ENCODE results near the gene ELMOD3. TPM values are rescaled to one million over a fixed set of nuclear protein-coding genes. Genes with fewer than 3 reads are reported as not detected.

The ELMOD3 gene
- polyA plus RNA-seq, 1 donor from 2014 or later, result 39.7 TPM

GRCh38 chr2:85340034-85340892, 14.3 kb upstream of the ELMOD3 start:
- Histone ChIP-seq H3K27me3 (ENCODE audit: insufficient read depth, low read depth, low read length) (no peaks in the 10 kb centered on the region), H3F3A (ENCODE audit: insufficient read depth, low read length, poor library complexity, severe bottlenecking) (no peaks in the 10 kb centered on the region), H3K9me3 (ENCODE audit: low read length) (no peaks in the 10 kb centered on the region), H2AFZ (ENCODE audit: low read depth, low read length) (no peak overlapping the region), H4K20me1 (ENCODE audit: insufficient read depth) (no peaks in the 10 kb centered on the region), H3K9me2 (ENCODE audit: insufficient read depth, low read length) (no peaks in the 10 kb centered on the region), H3K79me2 (replicated peaks; ENCODE audit: insufficient read depth, low read length) (no peaks in the 10 kb centered on the region), H3K9ac (ENCODE audit: low read length) (no peak overlapping the region), H3K4me2 (ENCODE audit: low read length) (no peak overlapping the region), H3K4me3 (ENCODE audit: low read length) (no peak overlapping the region), H3K36me3 (ENCODE audit: insufficient read depth, low read length) (no peaks in the 10 kb centered on the region), H3K27ac (ENCODE audit: low read length) (no peak overlapping the region)
- TF ChIP-seq RAD21 (conservative IDR thresholded peaks at IDR 0.05) (no peak), MXI1 (conservative IDR thresholded peaks at IDR 0.05; ENCODE audit: poor library complexity, severe bottlenecking) (no peak), POLR2AphosphoS5 (IDR thresholded peaks at IDR 0.05) (no peak), TAF1 (IDR thresholded peaks at IDR 0.05; ENCODE audit: low read depth) (no peak), SMC3 (conservative IDR thresholded peaks at IDR 0.05; ENCODE audit: poor library complexity) (no peak), CTCF (IDR thresholded peaks at IDR 0.05; ENCODE audit: poor library complexity, severe bottlenecking) (no peak), REST (IDR thresholded peaks at IDR 0.05; ENCODE audit: borderline replicate concordance) (no peak), EP300 (conservative IDR thresholded peaks at IDR 0.05; ENCODE audit: poor library complexity, severe bottlenecking) (no peak), EZH2 (IDR thresholded peaks at IDR 0.05; ENCODE audit: borderline replicate concordance, insufficient read depth, low read length, poor library complexity, severe bottlenecking) (no peak)

- Histone ChIP-seq H3K4me2 (ENCODE audit: low read length) (no peak overlapping the region), H3K9me3 (ENCODE audit: low read length) (no peaks in the 10 kb centered on the region), H3K4me3 (ENCODE audit: low read length) (no peak overlapping the region), H3K36me3 (ENCODE audit: insufficient read depth, low read length) (no peaks in the 10 kb centered on the region), H2AFZ (ENCODE audit: low read depth, low read length) (no peak overlapping the region), H3K9me2 (ENCODE audit: insufficient read depth, low read length) (no peaks in the 10 kb centered on the region), H4K20me1 (ENCODE audit: insufficient read depth) (no peaks in the 10 kb centered on the region), H3K9ac (ENCODE audit: low read length) (no peak overlapping the region), H3K79me2 (replicated peaks; ENCODE audit: insufficient read depth, low read length) (no peaks in the 10 kb centered on the region), H3K27me3 (ENCODE audit: insufficient read depth, low read depth, low read length) (no peaks in the 10 kb centered on the region), H3K27ac (ENCODE audit: low read length) (no peak overlapping the region), H3F3A (ENCODE audit: insufficient read depth, low read length, poor library complexity, severe bottlenecking) (no peaks in the 10 kb centered on the region)
- TF ChIP-seq SMC3 (conservative IDR thresholded peaks at IDR 0.05; ENCODE audit: poor library complexity) (no peak), EP300 (conservative IDR thresholded peaks at IDR 0.05; ENCODE audit: poor library complexity, severe bottlenecking) (no peak), CTCF (IDR thresholded peaks at IDR 0.05; ENCODE audit: poor library complexity, severe bottlenecking) (no peak), REST (IDR thresholded peaks at IDR 0.05; ENCODE audit: borderline replicate concordance) (no peak), MXI1 (conservative IDR thresholded peaks at IDR 0.05; ENCODE audit: poor library complexity, severe bottlenecking) (no peak), EZH2 (IDR thresholded peaks at IDR 0.05; ENCODE audit: borderline replicate concordance, insufficient read depth, low read length, poor library complexity, severe bottlenecking) (no peak), TAF1 (IDR thresholded peaks at IDR 0.05; ENCODE audit: low read depth) (no peak), RAD21 (conservative IDR thresholded peaks at IDR 0.05) (no peak), POLR2AphosphoS5 (IDR thresholded peaks at IDR 0.05) (no peak)
These were observed 13.1 kb upstream of the ELMOD3 start for GRCh38 chr2:85341269-85342029.

Measured in neural cell (in vitro differentiated cells).